Measurements from ENCODE around the gene EID3.

- TF ChIP-seq, protein P1, sequence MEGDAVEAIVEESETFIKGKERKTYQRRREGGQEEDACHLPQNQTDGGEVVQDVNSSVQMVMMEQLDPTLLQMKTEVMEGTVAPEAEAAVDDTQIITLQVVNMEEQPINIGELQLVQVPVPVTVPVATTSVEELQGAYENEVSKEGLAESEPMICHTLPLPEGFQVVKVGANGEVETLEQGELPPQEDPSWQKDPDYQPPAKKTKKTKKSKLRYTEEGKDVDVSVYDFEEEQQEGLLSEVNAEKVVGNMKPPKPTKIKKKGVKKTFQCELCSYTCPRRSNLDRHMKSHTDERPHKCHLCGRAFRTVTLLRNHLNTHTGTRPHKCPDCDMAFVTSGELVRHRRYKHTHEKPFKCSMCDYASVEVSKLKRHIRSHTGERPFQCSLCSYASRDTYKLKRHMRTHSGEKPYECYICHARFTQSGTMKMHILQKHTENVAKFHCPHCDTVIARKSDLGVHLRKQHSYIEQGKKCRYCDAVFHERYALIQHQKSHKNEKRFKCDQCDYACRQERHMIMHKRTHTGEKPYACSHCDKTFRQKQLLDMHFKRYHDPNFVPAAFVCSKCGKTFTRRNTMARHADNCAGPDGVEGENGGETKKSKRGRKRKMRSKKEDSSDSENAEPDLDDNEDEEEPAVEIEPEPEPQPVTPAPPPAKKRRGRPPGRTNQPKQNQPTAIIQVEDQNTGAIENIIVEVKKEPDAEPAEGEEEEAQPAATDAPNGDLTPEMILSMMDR (IDR thresholded peaks at IDR 0.05) = no peak
- TF ChIP-seq POLR2A (IDR thresholded peaks at IDR 0.05) = no peak
These were observed 39.2 kb downstream of the EID3 start for GRCh38 chr12:104342635-104343249.
